HG02623 (cell line): ENCODE measurements around the gene GNAI3.

Source experiments
- ATAC-seq: cut with Tn5 transposase; IDR thresholded peaks from one replicate; pipeline ENCODE4 v1.9.1; 2021; ENCODE audit warnings: moderate library complexity; ENCODE audit not compliant: unreplicated experiment

The GNAI3 gene

DNA sequence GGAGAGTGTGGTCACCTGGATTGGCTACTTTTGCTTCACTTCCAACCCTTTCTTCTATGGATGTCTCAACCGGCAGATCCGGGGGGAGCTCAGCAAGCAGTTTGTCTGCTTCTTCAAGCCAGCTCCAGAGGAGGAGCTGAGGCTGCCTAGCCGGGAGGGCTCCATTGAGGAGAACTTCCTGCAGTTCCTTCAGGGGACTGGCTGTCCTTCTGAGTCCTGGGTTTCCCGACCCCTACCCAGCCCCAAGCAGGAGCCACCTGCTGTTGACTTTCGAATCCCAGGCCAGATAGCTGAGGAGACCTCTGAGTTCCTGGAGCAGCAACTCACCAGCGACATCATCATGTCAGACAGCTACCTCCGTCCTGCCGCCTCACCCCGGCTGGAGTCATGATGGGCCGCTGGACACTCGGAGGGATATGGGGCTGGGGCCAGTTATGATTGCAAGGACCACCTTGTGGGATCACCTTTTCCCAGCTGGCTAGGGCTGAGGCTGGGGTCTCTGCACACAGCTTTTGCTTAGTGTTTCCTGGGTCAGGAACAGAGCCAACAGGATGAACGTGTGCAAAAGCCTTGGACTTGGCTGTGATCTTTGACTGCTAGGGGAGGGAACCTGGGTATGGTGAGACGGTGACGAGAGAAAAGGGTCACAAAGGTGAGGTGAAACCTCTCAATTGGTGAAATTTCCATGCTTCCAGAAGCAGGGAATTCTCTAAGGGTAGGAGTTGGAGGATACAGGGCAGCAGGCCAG is 4.3 kb upstream of the GNAI3 start:
- ATAC-seq = no peak

GRCh38 chr1:109546311-109547109 is 1.9 kb upstream of the GNAI3 start:
- ATAC-seq = peak; percentile 39

DNA sequence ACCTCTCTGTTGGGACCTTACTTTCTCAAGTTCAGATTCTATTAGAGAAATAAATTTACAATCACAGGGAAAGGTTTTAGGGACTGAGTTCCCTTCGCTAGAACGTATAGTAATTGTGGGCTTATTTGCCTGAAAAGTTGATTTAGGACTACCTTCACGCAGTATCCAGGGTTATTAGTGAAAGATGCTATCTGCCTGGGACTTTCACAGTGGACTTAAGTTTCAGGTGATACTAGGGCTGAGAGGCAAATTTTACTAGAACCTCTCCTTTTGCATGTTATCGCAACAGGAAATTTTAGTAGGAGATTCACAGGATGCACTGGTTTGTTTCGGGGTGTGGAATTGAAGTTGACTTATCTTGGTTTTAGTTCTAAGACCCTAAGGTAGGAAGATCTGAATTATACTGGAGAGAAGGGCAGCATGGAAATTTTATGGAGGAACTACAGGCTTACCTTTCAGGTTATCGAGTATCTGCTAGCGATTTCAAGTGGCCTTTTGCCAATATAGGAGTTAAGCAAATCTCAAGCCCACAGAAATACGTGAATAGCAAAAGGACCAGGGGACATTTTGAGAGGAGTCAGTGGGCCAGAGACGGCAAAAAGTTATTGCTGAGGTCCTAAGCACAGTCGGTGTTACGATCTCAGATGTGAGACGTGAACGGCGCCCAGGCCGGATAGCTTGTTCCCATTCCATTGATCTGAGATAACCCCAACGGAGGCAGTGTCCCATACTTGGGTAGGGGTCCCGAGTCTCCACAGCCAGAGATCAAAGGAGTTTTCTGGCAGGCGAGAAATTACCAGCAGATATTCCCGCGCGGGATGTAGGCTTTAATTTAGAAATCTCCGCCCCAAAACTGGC is 723 bp upstream of the GNAI3 start:
- ATAC-seq = no peak

DNA sequence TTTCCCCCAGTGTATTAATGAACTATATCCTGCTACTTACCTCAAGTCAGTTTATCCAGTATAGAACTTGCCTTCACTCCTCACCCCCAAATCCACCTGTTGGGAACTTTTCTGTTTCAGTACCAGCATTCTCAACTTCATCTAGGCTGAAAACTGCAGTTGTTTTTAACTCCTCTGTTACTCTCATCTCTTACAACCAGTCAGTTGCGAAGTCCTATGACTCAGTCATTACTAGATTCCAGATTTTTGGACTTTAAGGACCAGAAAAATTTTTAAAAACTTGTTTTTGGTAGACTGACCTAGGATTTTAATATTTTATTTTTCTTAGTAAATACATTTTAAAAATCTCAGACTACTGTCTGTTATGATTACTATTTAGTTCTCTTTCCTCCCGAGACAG is 8.1 kb downstream of the GNAI3 start:
- no peak for ATAC-seq

DNA sequence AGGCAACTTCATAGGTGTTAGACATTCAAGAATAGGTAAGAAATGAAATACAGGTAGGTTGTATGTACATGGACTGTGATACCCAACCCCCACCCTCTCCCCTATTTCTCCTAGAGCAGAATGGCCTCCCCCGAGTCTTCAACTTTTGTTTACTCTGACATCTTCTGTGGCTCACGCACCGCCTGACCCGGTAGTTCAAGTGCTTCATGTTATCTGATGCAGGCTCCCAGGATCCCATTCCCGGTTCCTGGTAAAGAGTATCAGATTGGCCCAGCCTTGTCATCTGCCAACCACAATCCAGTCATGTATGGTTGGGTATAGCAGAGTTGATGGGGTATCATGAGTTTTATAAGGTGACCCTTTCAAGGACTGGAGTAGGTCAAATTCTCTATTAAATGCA is 9.1 kb downstream of the GNAI3 start:
- ATAC-seq = no peak

- no peak for ATAC-seq
These were observed 11.6 kb downstream of the GNAI3 start for GRCh38 chr1:109559995-109560394.

- ATAC-seq = no peak
These were observed 15.9 kb downstream of the GNAI3 start for GRCh38 chr1:109564194-109564878.

DNA sequence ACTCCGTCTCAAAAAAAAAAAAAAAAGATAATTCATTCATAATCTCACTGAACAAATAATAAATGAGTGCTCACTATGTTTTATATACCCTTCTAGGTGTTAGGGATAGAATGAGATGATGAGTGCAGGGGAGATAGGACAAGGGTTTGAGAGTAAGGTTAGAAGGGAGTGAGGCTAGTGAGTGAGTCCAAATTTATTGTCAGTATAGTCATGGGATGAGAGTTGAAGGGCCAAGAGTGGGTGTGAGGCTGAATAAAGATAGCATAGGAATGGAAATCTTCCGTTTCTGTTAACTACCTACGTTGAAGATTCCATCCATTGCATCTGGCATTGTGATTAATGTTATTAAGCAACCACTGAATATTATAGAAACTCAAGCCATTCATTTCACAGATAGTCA is 16.8 kb downstream of the GNAI3 start:
- ATAC-seq = no peak

- no peak for ATAC-seq
These were observed 18.6 kb downstream of the GNAI3 start for GRCh38 chr1:109566982-109567381.

GRCh38 chr1:109567877-109568672 is 19.7 kb downstream of the GNAI3 start:
- no peak for ATAC-seq

DNA sequence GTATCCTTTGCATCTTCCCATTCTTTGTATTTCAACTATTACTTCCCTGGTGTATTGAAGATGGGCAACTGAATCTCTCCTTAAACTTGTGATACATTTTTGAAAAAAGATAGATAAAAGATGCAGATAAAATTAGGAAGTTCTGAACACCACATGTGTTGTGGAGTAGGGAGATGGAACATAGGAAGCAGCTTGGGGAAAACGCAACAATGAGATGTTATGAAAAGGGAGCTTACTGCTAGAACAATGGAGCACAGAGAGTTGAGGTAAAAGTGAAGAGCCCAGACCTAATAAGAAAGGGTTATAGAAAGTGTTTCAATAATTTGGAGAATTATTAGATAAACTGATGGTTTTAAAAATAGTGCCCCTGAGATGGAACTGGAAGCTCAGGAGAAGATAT is 20.9 kb downstream of the GNAI3 start:
- no peak for ATAC-seq

- ATAC-seq = no peak
These were observed 22.0 kb downstream of the GNAI3 start for GRCh38 chr1:109570414-109570813.

GRCh38 chr1:109573785-109574184 is 25.4 kb downstream of the GNAI3 start:
- ATAC-seq = no peak

- ATAC-seq = no peak
These were observed 30.6 kb downstream of the GNAI3 start for GRCh38 chr1:109578947-109579443.

GRCh38 chr1:109579491-109579890 is 31.1 kb downstream of the GNAI3 start:
- ATAC-seq = no peak

DNA sequence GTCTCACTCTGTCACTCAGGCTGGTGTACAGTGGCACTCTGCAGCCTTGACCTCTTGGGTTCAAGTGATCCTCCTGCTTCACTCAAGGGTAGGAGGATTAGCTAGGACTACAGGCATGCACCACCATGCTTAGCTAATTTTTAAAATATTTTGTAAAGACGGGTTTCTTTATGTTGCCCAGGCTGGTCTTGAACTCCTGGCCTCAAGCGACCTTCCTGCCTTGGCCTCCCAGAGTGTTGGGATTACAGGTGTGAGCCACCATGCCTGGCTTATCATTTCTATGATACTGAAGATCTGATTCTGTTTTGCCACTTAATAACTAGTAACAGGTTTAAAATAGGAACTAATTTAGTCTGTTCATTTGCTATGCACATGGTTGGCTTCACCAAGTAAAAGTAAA is 33.6 kb downstream of the GNAI3 start:
- no peak for ATAC-seq

GRCh38 chr1:109584766-109585165 is 36.4 kb downstream of the GNAI3 start:
- ATAC-seq = no peak

- no peak for ATAC-seq
These were observed 37.6 kb downstream of the GNAI3 start for GRCh38 chr1:109586055-109586454.

DNA sequence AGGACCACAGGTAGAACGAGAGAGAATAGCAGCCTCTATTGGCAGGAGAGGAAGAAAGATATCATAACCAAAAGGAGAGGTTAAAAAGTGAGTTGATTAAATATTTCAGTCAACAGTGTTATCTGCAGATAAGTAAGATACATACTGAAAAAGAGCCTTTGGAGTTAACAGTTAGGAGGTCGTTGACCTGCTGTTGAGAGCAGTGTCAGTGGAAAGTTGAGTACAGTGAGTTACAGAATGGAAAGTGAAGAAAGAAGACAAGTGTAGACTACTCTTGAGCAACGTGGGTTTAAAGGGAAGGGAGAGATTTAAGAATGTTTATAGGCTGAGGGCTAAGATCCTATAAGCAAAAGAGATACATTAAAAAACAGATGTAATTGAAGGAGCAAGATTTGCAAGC is 40.8 kb downstream of the GNAI3 start:
- no peak for ATAC-seq

- no peak for ATAC-seq
These were observed 41.3 kb downstream of the GNAI3 start for GRCh38 chr1:109589679-109590078.
